ENCODE results near the gene KCTD16.

KCTD16 gene

GRCh38 chr5:144202726-144203125 is 32.1 kb downstream of the KCTD16 start:
- H3K27me3 ChIP-seq (ENCODE audit: insufficient read depth, low read length, poor library complexity, severe bottlenecking) = no peaks in the 10 kb centered on the region
- TF ChIP-seq EZH2phosphoT487 (IDR thresholded peaks at IDR 0.05; ENCODE audit: borderline replicate concordance) (no peak), CTCF (conservative IDR thresholded peaks at IDR 0.05; ENCODE audit: low read length) (no peak)

GRCh38 chr5:144203750-144204596 is 33.3 kb downstream of the KCTD16 start:
- H3F3A ChIP-seq (ENCODE audit: low read depth) = no peaks in the 10 kb centered on the region
- H3K36me3 ChIP-seq (ENCODE audit: insufficient read depth, low read length) = no peaks in the 10 kb centered on the region
- no peaks in the 10 kb centered on the region for H3K9me3 ChIP-seq (ENCODE audit: insufficient read depth, low read depth, low read length)
- H2AFZ ChIP-seq (ENCODE audit: low read length) = no peak overlapping the region
- H3K9me2 ChIP-seq (replicated peaks; ENCODE audit: low read depth, low read length) = no peaks in the 10 kb centered on the region
- no peaks in the 10 kb centered on the region for H4K20me1 ChIP-seq (ENCODE audit: insufficient read depth, low read length, poor library complexity, severe bottlenecking)
- peak; percentile 97 for TF ChIP-seq CTCF (conservative IDR thresholded peaks at IDR 0.05; ENCODE audit: low read length)
- TF ChIP-seq EZH2phosphoT487 (IDR thresholded peaks at IDR 0.05; ENCODE audit: borderline replicate concordance) = no peak
- no peak overlapping the region for H3K9ac ChIP-seq (ENCODE audit: low read depth, low read length, poor library complexity, severe bottlenecking)
- H3K27me3 ChIP-seq (ENCODE audit: insufficient read depth, low read length, poor library complexity, severe bottlenecking) = no peaks in the 10 kb centered on the region
- H3K4me3 ChIP-seq (ENCODE audit: low read length, poor library complexity, severe bottlenecking) = no peak overlapping the region
- H3K4me2 ChIP-seq (ENCODE audit: low read depth, low read length, poor library complexity, severe bottlenecking) = no peak overlapping the region
- H3K4me1 ChIP-seq (ENCODE audit: insufficient read depth, low read length, poor library complexity, severe bottlenecking) = peaks cover 12% of the 10 kb centered on the region
- H3K79me2 ChIP-seq (ENCODE audit: insufficient read depth, low read length) = no peaks in the 10 kb centered on the region

More at GRCh38 chr5:144202726-144203125, 32.1 kb downstream of the KCTD16 start:
- Histone ChIP-seq H3K9me2 (replicated peaks; ENCODE audit: low read depth, low read length) (no peaks in the 10 kb centered on the region), H3K4me1 (ENCODE audit: insufficient read depth, low read length, poor library complexity, severe bottlenecking) (peaks cover 9% of the 10 kb centered on the region), H3K4me3 (ENCODE audit: low read length, poor library complexity, severe bottlenecking) (no peak overlapping the region), H3K4me2 (ENCODE audit: low read depth, low read length, poor library complexity, severe bottlenecking) (no peak overlapping the region), H3K9ac (ENCODE audit: low read depth, low read length, poor library complexity, severe bottlenecking) (no peak overlapping the region), H3F3A (ENCODE audit: low read depth) (no peaks in the 10 kb centered on the region), H3K79me2 (ENCODE audit: insufficient read depth, low read length) (no peaks in the 10 kb centered on the region), H2AFZ (ENCODE audit: low read length) (no peak overlapping the region), H3K9me3 (ENCODE audit: insufficient read depth, low read depth, low read length) (no peaks in the 10 kb centered on the region), H3K36me3 (ENCODE audit: insufficient read depth, low read length) (no peaks in the 10 kb centered on the region), H4K20me1 (ENCODE audit: insufficient read depth, low read length, poor library complexity, severe bottlenecking) (no peaks in the 10 kb centered on the region)

- Histone ChIP-seq H3K4me1 (ENCODE audit: insufficient read depth, low read length, poor library complexity, severe bottlenecking) (peaks cover 15% of the 10 kb centered on the region), H3K27me3 (ENCODE audit: insufficient read depth, low read length, poor library complexity, severe bottlenecking) (no peaks in the 10 kb centered on the region), H3K4me3 (ENCODE audit: low read length, poor library complexity, severe bottlenecking) (no peak overlapping the region), H3K9me2 (replicated peaks; ENCODE audit: low read depth, low read length) (no peaks in the 10 kb centered on the region), H3K36me3 (ENCODE audit: insufficient read depth, low read length) (no peaks in the 10 kb centered on the region), H4K20me1 (ENCODE audit: insufficient read depth, low read length, poor library complexity, severe bottlenecking) (no peaks in the 10 kb centered on the region), H3K79me2 (ENCODE audit: insufficient read depth, low read length) (no peaks in the 10 kb centered on the region), H3K9ac (ENCODE audit: low read depth, low read length, poor library complexity, severe bottlenecking) (no peak overlapping the region), H3F3A (ENCODE audit: low read depth) (no peaks in the 10 kb centered on the region), H2AFZ (ENCODE audit: low read length) (no peak overlapping the region), H3K9me3 (ENCODE audit: insufficient read depth, low read depth, low read length) (no peaks in the 10 kb centered on the region), H3K4me2 (ENCODE audit: low read depth, low read length, poor library complexity, severe bottlenecking) (no peak overlapping the region)
- TF ChIP-seq CTCF (conservative IDR thresholded peaks at IDR 0.05; ENCODE audit: low read length) (no peak), EZH2phosphoT487 (IDR thresholded peaks at IDR 0.05; ENCODE audit: borderline replicate concordance) (no peak)
Observed at GRCh38 chr5:144205141-144205551, 34.5 kb downstream of the KCTD16 start.

All from Loucy (cell line).